ENCODE data around the gene EIF1AY.

GRCh38 chrY:20571306-20571705 lies 4.3 kb upstream of the EIF1AY start:
- no peak for TF ChIP-seq POLR2A (IDR thresholded peaks at IDR 0.05)
- TF ChIP-seq CTCF (IDR thresholded peaks at IDR 0.05 in 8 of 11, conservative IDR thresholded peaks at IDR 0.05 in 3 of 11), result no peak

All from spleen (tissue), 7 donors.